A673 (cell line): ENCODE data around the gene INTS1. TPM values are rescaled to one million over a fixed set of nuclear protein-coding genes. Genes with fewer than 3 reads are reported as not detected.

Experiments used
- BruUV-seq: library from RNA; stranded (reverse); fragments of 400-500 nt; replicated peaks from 2 replicates; lab custom pipeline; 2021; lab: Mats Ljungman, UMichigan
- CTCF ChIA-PET: fragments of 300-600 bp; sonication (Branson Sonifier 250); formaldehyde crosslinking; loops from one replicate; lab custom pipeline; 2022; ENCODE audit warnings: antibody characterized with exemption; lab: Charles Lee
- POLR2A ChIA-PET: fragments of 300-600 bp; sonication (Branson Sonifier 250); formaldehyde crosslinking; loops from one replicate; lab custom pipeline; 2022; ENCODE audit warnings: antibody characterized with exemption; ENCODE audit not compliant: low non-redundant PET; lab: Charles Lee
- DNase-seq: peaks from one replicate; pipeline ENCODE4 v3.0.0-alpha.2; 2015; ENCODE audit warnings: low spot score
- H3K27ac ChIP-seq: fragments of 200-600 bp; sonication (generic); 2 replicates; pipeline ENCODE4 v1.5.1; 2016; ENCODE audit warnings: mixed run types, low read depth, mild to moderate bottlenecking, mixed read lengths, antibody characterized with exemption, low read length; ENCODE audit not compliant: poor library complexity, severe bottlenecking
- H3K27me3 ChIP-seq: fragments of 200-600 bp; sonication (generic); replicated peaks from 2 replicates; pipeline ENCODE4 v1.6.1; 2017; ENCODE audit warnings: mixed run types, low read depth, mild to moderate bottlenecking, mixed read lengths, antibody characterized with exemption, low read length; ENCODE audit not compliant: insufficient read depth, poor library complexity
- H3K36me3 ChIP-seq: fragments of 200-600 bp; sonication (generic); 2 replicates; pipeline ENCODE4 v1.6.1; 2016; ENCODE audit warnings: mixed run types, mild to moderate bottlenecking, mixed read lengths, antibody characterized with exemption, low read length; ENCODE audit not compliant: insufficient read depth, poor library complexity, severe bottlenecking
- H3K4me1 ChIP-seq: fragments of 200-600 bp; sonication (generic); 2 replicates; pipeline ENCODE4 v1.6.1; 2017; ENCODE audit warnings: mixed run types, mild to moderate bottlenecking, mixed read lengths, antibody characterized with exemption, low read length; ENCODE audit not compliant: insufficient read depth, poor library complexity, severe bottlenecking
- H3K4me3 ChIP-seq: fragments of 200-600 bp; sonication (generic); 2 replicates; pipeline ENCODE4 v1.5.1; 2016; ENCODE audit warnings: low read depth, mixed run types, mild to moderate bottlenecking, mixed read lengths, low read length; ENCODE audit not compliant: poor library complexity, severe bottlenecking
- H3K9me3 ChIP-seq: fragments of 200-600 bp; sonication (generic); 2 replicates; pipeline ENCODE4 v1.6.1; 2016; ENCODE audit warnings: mixed run types, low read depth, mild to moderate bottlenecking, mixed read lengths, antibody characterized with exemption, low read length; ENCODE audit not compliant: poor library complexity, severe bottlenecking
- EZH2 ChIP-seq: fragments of 200-600 bp; sonication (generic); IDR thresholded peaks from 2 replicates; pipeline ENCODE4 v1.6.1; 2017; ENCODE audit warnings: borderline replicate concordance, low read depth, mild to moderate bottlenecking, mixed read lengths, antibody characterized with exemption, low read length; ENCODE audit not compliant: poor library complexity, severe bottlenecking
- intact Hi-C: fragments of 100-400 bp; cut with micrococcal nuclease; formaldehyde crosslinking; loops from one replicate; pipeline ENCODE4 v1.10.0; 2022; ENCODE audit not compliant: unreplicated experiment
- total RNA-seq: library from RNA; stranded (reverse); gene quantifications from 2 replicates; pipeline ENCODE4 v1.2.3, GENCODE V29; 2021
- TF ChIP-seq, protein P1 (sequence below): fragments of 300-800, 200-600 bp; sonication (generic); conservative IDR thresholded peaks from 2 replicates; pipeline ENCODE4 v1.5.1; 2017; ENCODE audit warnings: low read depth, mild to moderate bottlenecking, antibody characterized with exemption, low read length, moderate library complexity, mixed read lengths

Gene INTS1
- total RNA-seq, 1 experiment from 2014 or later = 129 TPM

DNA sequence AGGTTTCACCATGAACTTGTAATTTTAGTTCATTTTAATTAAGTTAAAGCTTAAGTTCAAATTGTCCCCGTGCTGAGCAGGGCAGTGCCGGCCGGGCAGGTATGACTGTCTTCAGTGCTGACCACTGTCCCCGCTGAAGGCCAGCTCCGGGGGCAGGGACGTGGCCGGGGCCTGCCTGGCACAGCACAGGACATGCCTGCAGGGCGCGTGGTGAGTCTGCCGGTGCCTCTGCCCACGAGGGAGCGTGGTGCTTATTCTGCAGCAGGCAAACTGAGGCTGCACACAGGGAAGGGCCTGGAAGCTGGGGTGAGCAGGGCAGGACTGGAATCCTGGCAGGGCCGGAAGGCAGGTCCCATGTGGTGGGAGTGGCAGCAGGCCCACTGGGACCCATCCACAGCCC is 54.7 kb downstream of the INTS1 start:
- no TSS peak for BruUV-seq
- H3K36me3 ChIP-seq = no peaks in the 10 kb centered on the region
- POLR2A ChIA-PET = no interaction called here
- H3K4me3 ChIP-seq = no peak overlapping the region
- TF ChIP-seq, protein P1, sequence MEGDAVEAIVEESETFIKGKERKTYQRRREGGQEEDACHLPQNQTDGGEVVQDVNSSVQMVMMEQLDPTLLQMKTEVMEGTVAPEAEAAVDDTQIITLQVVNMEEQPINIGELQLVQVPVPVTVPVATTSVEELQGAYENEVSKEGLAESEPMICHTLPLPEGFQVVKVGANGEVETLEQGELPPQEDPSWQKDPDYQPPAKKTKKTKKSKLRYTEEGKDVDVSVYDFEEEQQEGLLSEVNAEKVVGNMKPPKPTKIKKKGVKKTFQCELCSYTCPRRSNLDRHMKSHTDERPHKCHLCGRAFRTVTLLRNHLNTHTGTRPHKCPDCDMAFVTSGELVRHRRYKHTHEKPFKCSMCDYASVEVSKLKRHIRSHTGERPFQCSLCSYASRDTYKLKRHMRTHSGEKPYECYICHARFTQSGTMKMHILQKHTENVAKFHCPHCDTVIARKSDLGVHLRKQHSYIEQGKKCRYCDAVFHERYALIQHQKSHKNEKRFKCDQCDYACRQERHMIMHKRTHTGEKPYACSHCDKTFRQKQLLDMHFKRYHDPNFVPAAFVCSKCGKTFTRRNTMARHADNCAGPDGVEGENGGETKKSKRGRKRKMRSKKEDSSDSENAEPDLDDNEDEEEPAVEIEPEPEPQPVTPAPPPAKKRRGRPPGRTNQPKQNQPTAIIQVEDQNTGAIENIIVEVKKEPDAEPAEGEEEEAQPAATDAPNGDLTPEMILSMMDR = no peak
- no peak for TF ChIP-seq EZH2
- intact Hi-C loops = no loop called here
- no peak for DNase-seq
- no peaks in the 10 kb centered on the region for H3K9me3 ChIP-seq
- CTCF ChIA-PET = no interaction called here
- H3K27ac ChIP-seq = no peak overlapping the region
- peaks cover 4% of the 10 kb centered on the region for H3K4me1 ChIP-seq
- H3K27me3 ChIP-seq = no peaks in the 10 kb centered on the region

DNA sequence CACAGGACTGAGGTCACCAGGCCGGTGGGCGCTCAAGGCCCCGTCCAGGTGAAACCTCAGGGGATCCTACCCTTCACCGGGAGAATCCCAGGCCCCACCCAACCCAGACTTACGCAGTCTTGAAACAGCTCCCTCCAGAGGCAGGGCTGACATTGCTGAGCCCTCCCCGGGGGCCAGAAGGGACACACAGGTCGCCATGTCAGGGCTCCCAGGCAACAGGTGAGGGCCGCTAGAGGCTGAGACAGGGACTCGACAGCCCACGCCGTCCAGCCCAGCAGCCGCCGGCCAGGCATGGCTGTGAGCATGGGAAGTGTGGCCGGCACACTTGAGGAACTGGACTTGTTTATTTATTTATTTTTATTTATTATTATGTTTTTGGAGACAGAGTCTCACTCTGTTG is 55.2 kb downstream of the INTS1 start:
- intact Hi-C loops = no loop called here
- H3K27ac ChIP-seq = no peak overlapping the region
- no peak for TF ChIP-seq EZH2
- TF ChIP-seq, protein P1 = peak; percentile 21; the same call in 1 of the 2 replicates
- no peaks in the 10 kb centered on the region for H3K27me3 ChIP-seq
- ChIA-PET POLR2A (no interaction called here), CTCF (no interaction called here)
- no peak for DNase-seq
- no TSS peak for BruUV-seq
- no peaks in the 10 kb centered on the region for H3K36me3 ChIP-seq
- no peak overlapping the region for H3K4me3 ChIP-seq
- H3K9me3 ChIP-seq = no peaks in the 10 kb centered on the region
- no peaks in the 10 kb centered on the region for H3K4me1 ChIP-seq

DNA sequence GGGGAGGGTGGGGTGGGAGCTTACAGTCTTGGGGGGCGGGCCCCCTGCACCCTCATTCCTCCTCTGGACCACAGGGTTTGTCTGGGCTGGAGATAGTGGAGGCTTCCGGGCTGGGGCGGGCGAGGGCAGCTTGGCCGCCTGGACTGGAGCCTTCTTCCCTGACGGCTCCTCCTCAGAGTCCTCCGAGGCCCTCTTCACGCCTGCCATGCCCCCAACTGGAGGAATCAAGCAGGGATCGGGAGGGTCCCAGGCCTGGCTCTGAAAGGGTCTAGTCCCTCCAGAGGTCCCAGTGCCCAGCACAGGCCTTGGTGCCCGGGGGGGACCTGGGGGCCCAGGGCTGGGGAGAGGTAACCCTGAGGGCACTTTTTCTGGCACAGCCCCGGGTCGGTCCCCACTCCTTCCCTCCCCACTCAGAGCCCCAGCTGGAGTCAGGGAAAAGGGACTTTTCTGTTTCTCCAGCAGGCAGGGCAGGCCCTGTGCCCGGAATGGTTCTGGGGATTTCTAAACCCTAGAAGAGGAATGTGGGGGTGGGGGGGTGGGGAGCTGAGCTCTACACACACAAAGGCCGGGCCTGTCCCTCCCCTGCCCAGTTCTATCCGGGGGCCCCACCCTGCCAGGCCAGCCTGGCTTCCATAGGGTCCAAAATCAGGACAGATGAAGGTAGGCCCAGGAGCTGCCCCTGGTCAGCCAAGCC is 56.5 kb downstream of the INTS1 start:
- BruUV-seq = no TSS peak
- no peaks in the 10 kb centered on the region for H3K36me3 ChIP-seq
- no peaks in the 10 kb centered on the region for H3K27me3 ChIP-seq
- no peak for TF ChIP-seq EZH2
- TF ChIP-seq, protein P1 = no peak
- no peak for DNase-seq
- H3K4me1 ChIP-seq = no peaks in the 10 kb centered on the region
- intact Hi-C loops = no loop called here
- no peak overlapping the region for H3K4me3 ChIP-seq
- ChIA-PET POLR2A (no interaction called here), CTCF (interaction anchor here (0.7 kb wide), 1 partner anchor 35 kb away, joined by 7 read pairs; no protein-coding TSS in a partner anchor)
- no peaks in the 10 kb centered on the region for H3K9me3 ChIP-seq
- no peak overlapping the region for H3K27ac ChIP-seq
